Measurements from ENCODE around the gene CKAP2L. TPM values are rescaled to one million over a fixed set of nuclear protein-coding genes. Genes with fewer than 3 reads are reported as not detected.

The CKAP2L gene
- total and polyA plus RNA-seq, 10 of the 15 experiments (the other 5 are each of a cell fraction or from before 2014, with no cell fraction given): 10.5 to 37.4 (median 20.2) TPM

- TF ChIP-seq ZBED1 (IDR thresholded peaks at IDR 0.05; ENCODE audit: borderline replicate concordance) (no peak), NR2C1 (IDR thresholded peaks at IDR 0.05) (no peak), SMARCA5 (IDR thresholded peaks at IDR 0.05) (peak; percentile 79; the same call in 1 of the 2 replicates), EZH2 (IDR thresholded peaks at IDR 0.05; ENCODE audit: borderline replicate concordance, control insufficient read depth, low read depth, low read length) (no peak), CREB1 (IDR thresholded peaks at IDR 0.05; ENCODE audit: low read depth) (no peak), NR2F1 (conservative IDR thresholded peaks at IDR 0.05) (no peak), REST (IDR thresholded peaks at IDR 0.05; ENCODE audit: low read depth, low read length) (no peak), CHD4 (IDR thresholded peaks at IDR 0.05) (no peak), POU2F2 (IDR thresholded peaks at IDR 0.05; ENCODE audit: borderline replicate concordance, low read depth, low read length) (no peak), EP300 (IDR thresholded peaks at IDR 0.05; ENCODE audit: borderline replicate concordance in 1 of 2, control insufficient read depth in 1 of 2, low read depth in 2 of 2, low read length in 2 of 2) (no peak), NKRF (conservative IDR thresholded peaks at IDR 0.05) (no peak), SIX5 (IDR thresholded peaks at IDR 0.05; ENCODE audit: low read depth, low read length, severe bottlenecking) (no peak), SUZ12 (IDR thresholded peaks at IDR 0.05; ENCODE audit: unreplicated experiment) (no peak), PKNOX1 (IDR thresholded peaks at IDR 0.05) (no peak), IKZF2 (IDR thresholded peaks at IDR 0.05) (no peak; a peak in 1 of 4 replicates), PBX3 (IDR thresholded peaks at IDR 0.05; ENCODE audit: insufficient replicate concordance, low read depth, low read length) (no peak), CREM (IDR thresholded peaks at IDR 0.05; ENCODE audit: low read depth) (no peak), CBFB (IDR thresholded peaks at IDR 0.05; ENCODE audit: low read depth) (no peak), TBL1XR1 (IDR thresholded peaks at IDR 0.05; ENCODE audit: low read depth, low read length) (no peak), STAT3 (IDR thresholded peaks at IDR 0.05; ENCODE audit: low read depth, low read length) (no peak)
Observed at GRCh38 chr2:112690853-112691401, 73.5 kb downstream of the CKAP2L start (continued).
